Measurements from ENCODE around the gene PEX7. TPM values are rescaled to one million over a fixed set of nuclear protein-coding genes. Genes with fewer than 3 reads are reported as not detected.

PEX7 gene
- total RNA-seq, 4 donors from 2014 or later = 4.7 to 9.7 (median 6.9) TPM

DNA sequence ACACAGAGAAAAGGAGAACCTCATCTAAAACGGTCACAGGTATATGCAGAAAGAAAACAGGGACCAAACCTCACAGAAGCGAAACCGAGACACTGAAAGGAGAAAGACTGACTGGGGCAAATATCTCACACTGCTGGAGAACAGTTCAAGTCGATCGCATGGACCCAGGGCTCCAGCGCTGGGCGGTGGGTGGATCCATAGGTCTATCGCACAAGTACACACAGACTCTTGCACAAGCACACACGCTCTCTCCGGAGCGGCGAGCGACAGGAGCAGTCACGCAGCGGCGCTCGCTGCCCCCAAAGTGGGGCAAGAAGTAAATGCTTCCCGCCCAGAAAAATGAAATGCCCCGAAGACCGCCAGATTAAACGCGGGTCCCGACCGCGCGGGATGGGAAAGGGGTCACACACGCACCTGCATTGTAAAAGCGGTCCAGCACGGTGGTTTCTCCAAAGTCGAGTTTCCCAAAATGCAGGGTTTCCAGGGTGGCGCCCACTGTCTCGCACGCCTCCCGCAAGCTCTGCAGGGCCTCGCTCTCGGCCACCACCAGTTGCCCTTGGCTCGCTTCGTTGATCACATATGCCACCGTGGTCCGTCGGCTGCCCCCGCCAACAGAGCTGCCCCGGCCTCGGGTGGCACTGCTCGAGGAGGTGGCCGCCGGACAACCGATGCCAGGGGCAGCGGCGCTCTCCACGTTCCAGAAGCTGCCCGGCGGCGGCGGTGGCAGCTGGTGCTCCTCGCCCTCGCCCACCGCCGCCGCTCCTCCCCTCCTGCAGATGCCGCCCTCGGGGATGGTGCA, 30.9 kb upstream of the PEX7 start:
- ATAC-seq (ENCODE audit: low FRiP score) (peak; percentile 35), DNase-seq (ENCODE audit: low spot score) (peak; percentile 56)
- no peak for TF ChIP-seq CTCF (IDR thresholded peaks at IDR 0.05)

DNA sequence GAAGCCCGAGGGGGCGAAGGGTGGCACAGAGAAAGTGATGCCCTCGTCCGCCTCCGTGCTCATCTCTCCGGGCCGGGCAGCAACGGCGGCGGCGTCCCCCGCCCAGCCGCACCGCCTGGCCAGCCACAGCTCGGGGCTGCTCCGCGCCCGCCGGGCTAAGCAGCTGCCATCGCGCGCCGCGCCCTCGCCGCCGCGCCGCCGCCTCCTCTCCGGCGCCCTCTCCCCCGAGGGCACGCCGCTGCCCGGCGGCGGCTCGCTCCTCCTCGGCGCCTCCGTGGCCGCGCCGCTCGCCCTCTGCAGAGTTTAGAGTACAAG, 30.3 kb upstream of the PEX7 start:
- no peak for TF ChIP-seq CTCF (IDR thresholded peaks at IDR 0.05)
- DNase-seq (ENCODE audit: low spot score) (no peak), ATAC-seq (ENCODE audit: low FRiP score) (no peak)

GRCh38 chr6:136792410-136793262, 29.8 kb upstream of the PEX7 start, which contains the start of gene MAP3K5:
Gene MAP3K5, minus strand, starts transcription at chr6:136792477. Its CDS starts 320 bp downstream, at chr6:136792157.
- ATAC-seq (ENCODE audit: low FRiP score) (peak; percentile 87), DNase-seq (ENCODE audit: low spot score) (peak; percentile 89)
- peak in 1 of 3 donors; percentile 36 for TF ChIP-seq CTCF (IDR thresholded peaks at IDR 0.05)

DNA sequence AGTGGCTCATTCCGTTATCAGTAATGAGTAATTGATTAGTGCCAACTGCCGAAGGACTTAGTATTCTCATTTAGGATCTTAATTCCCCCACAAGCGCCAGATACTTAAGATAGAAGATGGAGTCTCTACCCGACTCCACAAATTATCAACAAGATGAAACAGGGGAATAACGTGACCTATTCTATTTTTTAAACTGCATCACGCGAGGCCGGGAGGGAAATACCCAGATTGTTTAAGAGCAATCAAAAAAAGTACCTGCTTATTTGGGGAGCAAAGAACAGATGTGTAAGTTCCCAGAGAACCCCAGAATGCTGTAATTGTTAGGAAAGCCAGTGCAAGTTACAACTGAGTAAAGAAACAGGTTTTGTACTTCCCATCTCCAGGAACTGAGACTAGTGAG, 29.0 kb upstream of the PEX7 start:
- ATAC-seq (ENCODE audit: low FRiP score) = no peak
- no peak for TF ChIP-seq CTCF (IDR thresholded peaks at IDR 0.05)
- no peak for DNase-seq (ENCODE audit: low spot score)

- no peak for ATAC-seq (ENCODE audit: low FRiP score)
- no peak for TF ChIP-seq CTCF (IDR thresholded peaks at IDR 0.05)
- DNase-seq (ENCODE audit: low spot score) = no peak
Measured at GRCh38 chr6:136795386-136795785, 27.0 kb upstream of the PEX7 start.

- TF ChIP-seq CTCF (IDR thresholded peaks at IDR 0.05) = no peak
- no peak for DNase-seq (ENCODE audit: low spot score)
- ATAC-seq (ENCODE audit: low FRiP score) = no peak
Measured at GRCh38 chr6:136795996-136796395, 26.4 kb upstream of the PEX7 start.
